ENCODE data around the gene PRODH.
"Not testable (repeated sequence)": the region's sequence is repeated elsewhere in the genome, so short reads cannot be mapped to it uniquely, and the experiment has no call there.

The PRODH gene

DNA sequence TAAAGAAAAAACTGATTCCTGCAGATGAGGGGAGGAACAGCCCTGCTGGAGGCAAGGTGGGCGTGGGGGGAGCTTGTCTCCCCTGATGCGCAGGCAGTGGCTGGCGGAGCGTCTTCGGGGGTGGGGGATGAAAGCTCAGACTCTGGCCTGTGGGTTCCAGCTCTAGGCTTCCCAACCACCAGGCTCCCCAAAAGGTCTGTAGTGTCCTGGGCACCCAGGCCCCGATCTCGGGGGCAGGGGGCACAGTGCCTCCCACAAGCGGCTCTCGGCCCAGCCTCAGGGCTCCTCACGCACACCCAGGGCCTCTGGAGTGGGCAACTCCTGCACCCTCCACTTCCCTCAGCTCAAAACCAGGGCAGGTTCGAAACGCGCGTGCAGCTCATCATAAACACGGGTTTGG is 20.9 kb upstream of the PRODH start:
- DNase-seq; in situ Hi-C loops (cut with HindIII; ENCODE audit: low pct_ligation_motif_present, low pct_unique_long_range_greater_than_20kb, low sequenced_read_pairs): not testable (repeated sequence)

- DNase-seq; in situ Hi-C loops (cut with HindIII; ENCODE audit: low pct_ligation_motif_present, low pct_unique_long_range_greater_than_20kb, low sequenced_read_pairs): not testable (repeated sequence)
These were observed 20.2 kb upstream of the PRODH start for GRCh38 chr22:18956121-18956895.

DNA sequence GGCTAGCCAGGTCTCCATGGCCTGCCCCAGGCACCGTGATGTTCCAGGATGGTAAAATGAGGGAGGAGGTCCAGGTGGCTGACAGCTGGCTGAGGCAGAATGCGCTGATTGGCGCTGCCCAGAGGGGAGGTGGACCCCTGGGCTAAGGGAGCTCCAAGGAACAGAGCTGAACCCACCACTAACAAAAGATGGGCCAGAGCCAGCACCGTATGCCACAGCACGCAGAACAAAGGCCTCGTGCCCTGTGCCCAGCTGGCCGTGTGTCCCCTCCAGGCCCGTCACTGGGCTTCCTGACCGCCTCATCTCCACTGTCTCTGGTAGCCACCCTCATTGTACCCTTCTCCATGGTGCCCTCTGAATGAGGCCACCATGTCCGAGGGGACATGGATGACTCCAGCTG is 19.6 kb upstream of the PRODH start:
- in situ Hi-C loops (cut with HindIII; ENCODE audit: low pct_ligation_motif_present, low pct_unique_long_range_greater_than_20kb, low sequenced_read_pairs), result no loop called here
- no peak for DNase-seq

DNA sequence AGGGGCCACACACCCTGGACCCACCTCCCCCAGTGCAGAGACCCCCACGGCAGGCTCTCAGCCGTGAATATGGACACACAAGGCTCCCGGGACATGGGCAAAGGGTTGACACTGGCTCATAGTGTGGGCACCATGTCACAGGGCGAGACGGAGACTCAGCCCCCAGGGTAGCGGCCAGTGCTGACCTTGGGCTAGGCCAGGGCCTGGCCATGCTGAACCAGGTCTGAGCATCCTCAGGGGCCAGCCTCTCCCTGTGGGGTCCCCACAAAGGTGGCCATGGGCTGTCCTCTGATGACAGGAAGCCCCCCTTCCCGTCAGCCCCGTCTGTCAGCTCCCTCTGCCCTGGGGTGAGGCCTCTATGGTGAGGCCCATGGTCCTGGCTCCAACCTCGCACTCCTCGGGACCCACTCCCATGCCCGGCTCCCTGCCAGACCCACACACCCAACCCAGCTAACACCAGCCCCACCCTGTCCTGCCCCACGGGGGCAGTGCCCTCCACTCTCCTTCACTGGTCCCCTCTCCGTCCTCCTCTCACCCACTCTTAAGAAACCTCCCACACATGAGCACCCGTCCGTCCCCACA is 19.0 kb upstream of the PRODH start:
- in situ Hi-C loops (cut with HindIII; ENCODE audit: low pct_ligation_motif_present, low pct_unique_long_range_greater_than_20kb, low sequenced_read_pairs), result no loop called here
- DNase-seq, result no peak

GRCh38 chr22:18954303-18954989 is 18.4 kb upstream of the PRODH start:
- in situ Hi-C loops (cut with HindIII; ENCODE audit: low pct_ligation_motif_present, low pct_unique_long_range_greater_than_20kb, low sequenced_read_pairs), result not testable (repeated sequence)
- DNase-seq, result peak; percentile 49

DNA sequence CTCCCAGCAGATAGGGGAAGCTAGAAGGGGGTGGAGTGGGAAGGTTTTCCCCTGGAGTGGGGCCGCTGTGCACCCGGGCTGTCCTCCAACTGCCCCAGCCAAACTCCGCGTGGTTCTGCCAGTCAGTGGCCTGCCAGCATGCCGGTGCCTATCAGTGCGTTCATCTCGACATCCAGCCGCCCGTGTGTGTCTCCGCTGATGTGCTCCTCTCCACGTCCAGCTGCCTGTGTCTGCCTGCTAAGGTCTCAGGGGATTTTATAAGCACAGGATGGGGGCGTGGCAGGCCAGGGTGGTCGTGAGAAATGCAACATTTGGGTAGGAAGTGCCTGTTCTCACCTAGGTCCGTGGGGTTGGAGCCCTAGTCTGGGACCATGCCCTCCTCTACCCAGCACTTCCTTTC is 17.0 kb upstream of the PRODH start:
- DNase-seq; in situ Hi-C loops (cut with HindIII; ENCODE audit: low pct_ligation_motif_present, low pct_unique_long_range_greater_than_20kb, low sequenced_read_pairs): not testable (repeated sequence)

DNA sequence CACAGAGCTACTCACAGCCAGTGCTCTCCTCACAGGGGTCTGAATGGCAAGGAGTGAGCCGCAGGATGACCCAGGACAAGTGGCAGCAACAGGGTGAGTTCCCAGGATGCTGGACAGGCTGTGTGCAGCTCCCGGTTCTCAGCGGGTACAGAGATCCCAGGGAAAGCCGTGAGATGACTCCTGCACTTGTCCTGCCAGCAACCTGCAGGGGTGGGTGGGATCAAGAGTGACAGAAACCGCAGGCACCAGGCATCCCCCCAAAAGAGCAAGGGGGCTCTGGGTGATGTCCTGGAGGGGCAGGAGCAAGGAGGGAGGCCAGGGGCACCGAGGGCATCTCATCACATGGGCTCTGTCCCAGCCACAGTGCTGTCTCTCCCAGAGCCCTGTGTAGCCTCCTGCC is 15.9 kb upstream of the PRODH start:
- in situ Hi-C loops (cut with HindIII; ENCODE audit: low pct_ligation_motif_present, low pct_unique_long_range_greater_than_20kb, low sequenced_read_pairs), result no loop called here

DNA sequence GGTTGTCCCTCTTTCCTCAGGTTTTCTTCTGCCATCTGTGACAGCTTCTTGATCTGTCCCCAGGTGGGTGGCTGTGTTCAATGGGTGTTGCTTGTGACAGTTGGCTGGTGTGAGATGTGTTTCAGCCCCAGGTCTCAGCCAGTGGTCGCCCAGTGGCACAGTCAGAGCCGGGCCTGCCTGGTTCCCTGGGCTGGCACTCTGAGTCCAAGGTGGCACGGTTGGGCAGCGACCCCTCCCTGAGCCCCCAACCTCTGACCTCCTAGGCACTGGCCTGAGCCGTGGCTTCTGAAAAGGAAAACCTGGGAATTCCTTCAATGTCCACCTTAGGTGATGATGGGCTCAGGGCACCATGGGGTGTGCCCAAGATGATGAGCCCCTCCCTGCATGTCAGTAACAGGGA is 14.0 kb upstream of the PRODH start:
- in situ Hi-C loops (cut with HindIII; ENCODE audit: low pct_ligation_motif_present, low pct_unique_long_range_greater_than_20kb, low sequenced_read_pairs), result no loop called here
- no peak for DNase-seq

More for the DNA sequence above, 15.9 kb upstream of the PRODH start:
- no peak for DNase-seq

- in situ Hi-C loops (cut with HindIII; ENCODE audit: low pct_ligation_motif_present, low pct_unique_long_range_greater_than_20kb, low sequenced_read_pairs), result no loop called here
- no peak for DNase-seq
These were observed 11.8 kb upstream of the PRODH start for GRCh38 chr22:18947905-18948304.

DNA sequence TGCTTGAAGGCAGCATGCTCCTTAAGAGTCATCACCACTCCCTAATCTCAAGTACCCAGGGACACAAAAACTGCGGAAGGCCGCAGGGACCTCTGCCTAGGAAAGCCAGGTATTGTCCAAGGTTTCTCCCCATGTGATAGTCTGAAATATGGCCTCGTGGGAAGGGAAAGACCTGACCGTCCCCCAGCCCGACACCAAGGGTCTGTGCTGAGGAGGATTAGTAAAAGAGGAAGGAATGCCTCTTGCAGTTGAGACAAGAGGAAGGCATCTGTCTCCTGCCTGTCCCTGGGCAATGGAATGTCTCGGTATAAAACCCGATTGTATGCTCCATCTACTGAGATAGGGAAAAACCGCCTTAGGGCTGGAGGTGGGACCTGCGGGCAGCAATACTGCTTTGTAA is 11.0 kb upstream of the PRODH start:
- DNase-seq; in situ Hi-C loops (cut with HindIII; ENCODE audit: low pct_ligation_motif_present, low pct_unique_long_range_greater_than_20kb, low sequenced_read_pairs): not testable (repeated sequence)

GRCh38 chr22:18938691-18939090 is 2.6 kb upstream of the PRODH start:
- DNase-seq; in situ Hi-C loops (cut with HindIII; ENCODE audit: low pct_ligation_motif_present, low pct_unique_long_range_greater_than_20kb, low sequenced_read_pairs): not testable (repeated sequence)

- DNase-seq; in situ Hi-C loops (cut with HindIII; ENCODE audit: low pct_ligation_motif_present, low pct_unique_long_range_greater_than_20kb, low sequenced_read_pairs): not testable (repeated sequence)
These were observed 1.4 kb downstream of the PRODH start for GRCh38 chr22:18934688-18935087.

DNA sequence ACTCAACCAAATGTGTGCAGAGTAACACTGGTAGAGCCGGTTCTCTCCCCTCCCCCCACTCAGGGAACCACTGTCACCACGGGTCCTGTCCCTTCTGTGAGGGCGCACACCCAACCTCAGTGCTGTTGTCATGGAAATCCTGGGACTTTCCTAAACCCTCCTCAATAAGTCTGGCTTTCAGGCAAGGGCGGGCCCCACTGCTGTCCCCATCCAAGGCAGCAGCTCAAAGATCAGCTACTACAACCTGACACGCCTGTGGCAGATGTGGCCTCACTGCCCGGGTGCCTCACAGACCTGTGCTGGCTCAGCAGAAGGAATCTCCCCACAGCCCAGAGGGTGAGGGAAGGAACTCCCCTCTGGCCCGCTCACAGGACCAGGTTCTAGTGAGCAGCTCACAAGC is 2.2 kb downstream of the PRODH start:
- no peak for DNase-seq
- in situ Hi-C loops (cut with HindIII; ENCODE audit: low pct_ligation_motif_present, low pct_unique_long_range_greater_than_20kb, low sequenced_read_pairs), result no loop called here

- in situ Hi-C loops (cut with HindIII; ENCODE audit: low pct_ligation_motif_present, low pct_unique_long_range_greater_than_20kb, low sequenced_read_pairs), result no loop called here
- no peak for DNase-seq
These were observed 4.0 kb downstream of the PRODH start for GRCh38 chr22:18931905-18932652.

DNA sequence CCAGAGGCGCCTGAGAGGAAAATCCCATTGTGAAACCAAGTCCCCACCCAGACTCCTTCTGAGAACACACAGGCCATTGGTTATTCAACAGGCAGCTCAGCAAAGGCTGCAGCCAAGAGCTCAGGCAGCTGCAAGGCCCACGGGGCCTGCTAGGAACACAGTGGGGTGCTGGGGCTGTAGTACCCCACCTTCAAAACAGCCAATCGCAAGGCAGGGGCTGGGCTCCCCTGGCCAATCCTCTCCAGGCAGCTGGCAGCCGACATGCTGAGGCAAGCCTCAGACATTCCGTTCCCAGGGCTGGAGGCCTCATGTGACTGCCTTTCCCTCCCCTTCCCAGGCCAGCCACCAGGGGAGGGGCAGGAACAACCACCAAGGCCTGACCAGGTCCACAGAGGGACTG is 6.6 kb downstream of the PRODH start:
- no peak for DNase-seq
- in situ Hi-C loops (cut with HindIII; ENCODE audit: low pct_ligation_motif_present, low pct_unique_long_range_greater_than_20kb, low sequenced_read_pairs), result no loop called here

- in situ Hi-C loops (cut with HindIII; ENCODE audit: low pct_ligation_motif_present, low pct_unique_long_range_greater_than_20kb, low sequenced_read_pairs), result no loop called here
- DNase-seq, result no peak
These were observed 8.5 kb downstream of the PRODH start for GRCh38 chr22:18927573-18927972.

DNA sequence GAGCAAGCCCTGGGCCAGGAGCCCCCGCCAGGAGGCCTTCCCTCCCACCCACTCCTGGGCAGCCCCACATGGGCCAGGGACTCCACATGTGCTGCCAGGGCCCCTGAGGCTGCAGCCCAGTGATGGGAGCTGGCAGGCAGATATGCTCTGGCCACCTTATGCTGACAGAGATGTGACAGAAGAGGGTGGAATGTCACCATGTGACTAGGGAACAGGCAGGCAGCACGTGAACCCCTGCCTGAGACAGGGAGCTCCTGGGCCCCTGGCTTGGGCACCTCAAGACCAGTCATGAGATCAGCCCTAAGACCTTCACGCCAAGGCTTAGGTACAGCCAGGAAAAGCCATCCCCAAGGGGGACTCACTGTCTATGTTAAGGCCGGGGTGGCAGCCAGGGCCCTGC is 9.1 kb downstream of the PRODH start:
- in situ Hi-C loops (cut with HindIII; ENCODE audit: low pct_ligation_motif_present, low pct_unique_long_range_greater_than_20kb, low sequenced_read_pairs), result no loop called here
- no peak for DNase-seq

- no peak for DNase-seq
- in situ Hi-C loops (cut with HindIII; ENCODE audit: low pct_ligation_motif_present, low pct_unique_long_range_greater_than_20kb, low sequenced_read_pairs), result no loop called here
These were observed 10.6 kb downstream of the PRODH start for GRCh38 chr22:18925368-18926064.
